HEK293T (cell line): ENCODE measurements around the gene TMPRSS3.

Experiments
- BHLHE40 ChIP-seq: fragments of 450-650 bp; IDR thresholded peaks from 2 replicates; pipeline ENCODE4 v1.6.1; 2016; ENCODE audit warnings: mild to moderate bottlenecking, moderate library complexity, borderline replicate concordance
- CTBP1 ChIP-seq: fragments of 450-650 bp; IDR thresholded peaks from 2 replicates; pipeline ENCODE4 v1.6.1; 2016; ENCODE audit warnings: borderline replicate concordance
- ELF4 ChIP-seq: fragments of 450-650 bp; IDR thresholded peaks from 2 replicates; pipeline ENCODE4 v1.6.1; 2017; ENCODE audit warnings: antibody characterized with exemption
- FOXA1 ChIP-seq: fragments of 450-650 bp; IDR thresholded peaks from 2 replicates; pipeline ENCODE4 v1.6.1; 2016; ENCODE audit warnings: mild to moderate bottlenecking
- FOXM1 ChIP-seq: fragments of 450-650 bp; IDR thresholded peaks from 2 replicates; pipeline ENCODE4 v1.6.1; 2017; ENCODE audit warnings: mild to moderate bottlenecking, borderline replicate concordance
- SUZ12 ChIP-seq: fragments of 450-650 bp; IDR thresholded peaks from 2 replicates; pipeline ENCODE4 v1.6.1; 2016; ENCODE audit warnings: mild to moderate bottlenecking
- TARDBP ChIP-seq: fragments of 450-650 bp; IDR thresholded peaks from 2 replicates; pipeline ENCODE4 v1.6.1; 2016
- TF ChIP-seq, protein P1 (sequence below): fragments of 450-650 bp; IDR thresholded peaks from 2 replicates; pipeline ENCODE4 v1.6.1; 2016

GRCh38 chr21:42377211-42377950, 18.5 kb downstream of the TMPRSS3 start:
- no peak for TF ChIP-seq FOXM1
- TF ChIP-seq TARDBP, result no peak
- no peak for TF ChIP-seq FOXA1
- TF ChIP-seq ELF4, result no peak
- TF ChIP-seq CTBP1, result no peak
- no peak for TF ChIP-seq SUZ12
- TF ChIP-seq, protein P1, sequence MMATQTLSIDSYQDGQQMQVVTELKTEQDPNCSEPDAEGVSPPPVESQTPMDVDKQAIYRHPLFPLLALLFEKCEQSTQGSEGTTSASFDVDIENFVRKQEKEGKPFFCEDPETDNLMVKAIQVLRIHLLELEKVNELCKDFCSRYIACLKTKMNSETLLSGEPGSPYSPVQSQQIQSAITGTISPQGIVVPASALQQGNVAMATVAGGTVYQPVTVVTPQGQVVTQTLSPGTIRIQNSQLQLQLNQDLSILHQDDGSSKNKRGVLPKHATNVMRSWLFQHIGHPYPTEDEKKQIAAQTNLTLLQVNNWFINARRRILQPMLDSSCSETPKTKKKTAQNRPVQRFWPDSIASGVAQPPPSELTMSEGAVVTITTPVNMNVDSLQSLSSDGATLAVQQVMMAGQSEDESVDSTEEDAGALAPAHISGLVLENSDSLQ, result no peak
- no peak for TF ChIP-seq BHLHE40
